Middle frontal gyrus (tissue), 1 donor: Measurements from ENCODE around the gene GATB.
"Not testable (repeated sequence)": the region's sequence is repeated elsewhere in the genome, so short reads cannot be mapped to it uniquely, and the experiment has no call there.

Experiments
- DNase-seq: peaks from one replicate; pipeline ENCODE4 v3.0.0-alpha.2; 2015; ENCODE audit warnings: low spot score; ENCODE audit errors: extremely low spot score

The GATB gene

DNA sequence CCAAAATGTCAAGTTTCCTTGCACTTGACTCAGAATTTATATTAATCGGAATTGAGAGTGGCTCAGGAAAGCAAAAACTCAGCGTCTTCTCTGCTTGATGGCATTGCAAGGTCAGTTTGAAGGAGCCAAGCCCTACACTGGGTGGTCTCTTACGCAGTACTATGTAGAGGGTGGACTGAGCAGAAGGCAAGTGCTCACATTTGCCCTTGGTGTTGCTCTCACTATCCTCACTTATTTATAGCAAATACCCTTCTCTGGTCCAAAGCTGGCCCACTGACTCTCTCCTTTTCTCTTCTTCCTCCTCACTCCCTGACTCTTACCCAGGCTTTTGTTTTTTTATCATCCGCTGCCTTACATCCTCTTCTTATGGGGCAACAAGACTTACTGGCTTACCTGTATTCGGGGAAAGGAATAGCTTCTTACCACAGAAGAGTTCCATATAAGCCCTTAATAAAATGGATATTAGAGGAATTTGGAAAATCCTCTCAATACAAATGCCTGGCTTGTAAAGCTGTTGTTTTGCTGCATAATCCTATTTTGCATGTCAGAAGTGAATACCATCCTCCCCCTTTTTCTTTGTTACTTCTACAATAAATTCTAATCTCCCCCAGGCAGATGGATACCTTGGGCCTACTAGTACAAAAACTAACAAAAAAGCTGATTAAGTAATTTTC, 24.8 kb upstream of the GATB start:
- DNase-seq: no peak

DNA sequence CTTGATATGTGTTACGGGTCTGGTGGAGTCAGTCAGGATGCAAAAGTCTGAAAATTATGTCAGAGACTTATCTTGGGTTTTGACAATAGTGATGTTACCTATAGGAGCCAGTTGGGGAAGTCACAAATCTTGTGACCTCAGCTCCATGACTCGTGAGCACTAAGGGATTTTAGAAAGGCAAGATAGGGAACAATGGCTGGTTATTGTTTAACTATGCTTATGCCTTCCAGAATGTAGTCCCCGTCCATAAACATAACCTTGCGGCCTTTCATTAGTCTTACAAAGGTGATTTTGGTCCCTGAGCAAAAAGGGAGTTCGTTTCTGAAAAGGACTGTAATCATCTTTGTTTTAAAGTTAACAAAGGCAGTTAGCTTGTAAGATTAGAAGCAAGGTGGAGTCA, 23.9 kb upstream of the GATB start:
- DNase-seq: no peak

DNA sequence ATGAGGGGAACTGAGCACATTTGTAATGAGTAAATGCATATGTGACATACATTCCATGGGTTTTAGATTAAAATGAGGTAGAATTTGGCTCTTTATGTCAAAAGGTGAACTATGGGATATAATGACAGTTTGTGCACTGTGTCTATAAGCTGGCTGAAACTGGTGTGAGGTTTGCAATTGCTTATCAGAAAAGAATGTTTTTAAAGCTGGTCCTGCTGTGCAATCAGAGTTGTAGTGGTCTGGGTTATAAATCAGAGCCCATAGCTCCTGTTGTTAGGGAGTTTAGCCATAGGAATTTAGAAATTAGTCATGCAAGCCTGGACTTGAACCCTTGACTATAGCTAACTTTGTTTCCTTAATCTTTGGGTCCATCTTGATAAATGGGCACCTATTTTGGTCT, 23.1 kb upstream of the GATB start:
- no peak for DNase-seq

DNA sequence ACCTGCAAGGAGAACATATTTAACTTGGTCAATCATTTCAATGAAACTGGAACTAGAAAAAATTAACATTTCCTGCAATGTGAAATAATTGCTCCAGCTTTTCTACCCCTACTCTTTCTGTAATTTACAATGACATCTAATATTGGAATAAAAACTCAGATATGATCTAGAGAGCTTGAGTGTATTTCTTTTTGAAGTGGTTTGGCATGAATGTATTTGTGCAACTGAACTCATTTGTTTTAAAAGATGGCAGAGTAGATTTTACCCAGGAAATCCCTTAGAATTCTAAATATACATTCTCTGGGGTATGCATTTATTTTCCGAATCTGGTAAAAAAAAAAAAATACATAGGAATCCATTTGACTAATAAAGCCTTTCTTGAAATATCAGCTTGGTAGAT, 21.5 kb upstream of the GATB start:
- no peak for DNase-seq

DNA sequence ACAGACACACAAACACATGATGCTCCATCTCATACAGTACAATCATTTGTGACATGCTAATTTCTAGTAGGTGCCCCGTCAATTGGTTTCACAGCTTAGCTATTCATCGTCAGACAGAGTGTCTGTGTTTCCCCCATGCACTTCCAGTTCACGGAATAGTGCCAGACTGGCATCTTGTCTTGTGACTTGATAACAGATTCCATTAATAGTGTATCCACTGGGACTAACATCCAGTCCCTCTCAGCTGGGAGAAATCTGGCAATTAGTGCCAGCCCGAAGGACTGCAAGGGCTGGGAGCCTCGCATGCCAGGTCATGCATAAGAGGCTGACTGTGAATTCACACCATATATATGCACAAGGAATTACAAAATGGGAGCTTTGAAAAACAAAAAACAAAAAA, 20.2 kb upstream of the GATB start:
- no peak for DNase-seq

DNA sequence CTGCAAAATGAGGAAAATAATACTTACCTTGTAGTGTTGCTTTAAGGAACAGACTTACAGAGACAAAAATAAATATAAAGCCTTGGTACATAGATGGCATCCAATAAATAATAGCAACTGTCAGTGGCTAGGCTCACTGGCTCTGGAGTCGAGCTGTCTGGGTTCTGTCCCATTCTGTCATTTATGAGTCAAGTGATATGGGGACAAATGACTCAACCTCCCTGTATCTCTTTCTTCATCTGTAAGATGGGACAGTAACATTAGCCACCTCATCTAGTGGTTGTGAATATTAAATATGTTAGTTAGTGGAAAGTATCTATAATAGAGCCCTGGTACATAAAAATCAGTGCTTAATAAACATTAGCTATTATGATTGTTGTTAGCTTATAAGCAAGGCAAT, 16.7 kb upstream of the GATB start:
- no peak for DNase-seq

DNA sequence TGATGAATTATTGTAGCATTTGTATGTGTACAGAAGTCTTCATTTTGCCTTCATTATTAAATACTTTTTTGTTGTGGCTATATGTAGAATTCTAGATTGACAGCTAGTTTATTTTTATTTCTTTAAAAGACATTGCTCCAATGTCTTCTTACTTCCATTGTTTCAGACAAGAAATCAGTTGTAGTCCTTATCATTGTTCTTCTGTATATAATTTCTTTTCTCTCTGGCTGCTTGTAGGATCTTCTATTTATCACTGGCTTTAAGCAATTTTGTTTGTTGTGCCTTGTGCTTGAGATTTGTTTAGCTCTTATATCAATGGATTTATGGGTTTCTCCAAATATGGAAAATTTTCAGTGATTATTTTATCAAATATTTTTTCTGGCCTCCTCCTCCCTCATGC, 13.5 kb upstream of the GATB start:
- DNase-seq: no peak

DNA sequence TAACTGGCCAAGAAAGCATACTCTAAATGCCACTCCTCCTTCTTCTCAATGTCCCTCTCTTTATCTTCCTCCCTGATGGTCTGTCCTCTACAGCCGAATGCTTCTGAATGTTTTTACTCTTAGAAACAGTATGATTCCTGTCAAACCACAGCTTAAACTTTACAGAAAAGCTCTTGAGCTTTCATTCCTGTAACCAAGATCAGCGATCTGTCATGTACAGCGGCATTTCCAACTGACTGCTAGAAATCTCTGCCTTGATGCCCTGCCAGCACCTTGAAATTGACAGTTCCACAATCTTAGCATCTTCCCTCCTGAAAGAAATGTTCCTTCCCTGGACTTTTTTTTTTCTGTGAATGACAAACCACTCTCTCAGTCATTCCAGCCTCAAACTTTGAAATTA, 11.5 kb upstream of the GATB start:
- no peak for DNase-seq

DNA sequence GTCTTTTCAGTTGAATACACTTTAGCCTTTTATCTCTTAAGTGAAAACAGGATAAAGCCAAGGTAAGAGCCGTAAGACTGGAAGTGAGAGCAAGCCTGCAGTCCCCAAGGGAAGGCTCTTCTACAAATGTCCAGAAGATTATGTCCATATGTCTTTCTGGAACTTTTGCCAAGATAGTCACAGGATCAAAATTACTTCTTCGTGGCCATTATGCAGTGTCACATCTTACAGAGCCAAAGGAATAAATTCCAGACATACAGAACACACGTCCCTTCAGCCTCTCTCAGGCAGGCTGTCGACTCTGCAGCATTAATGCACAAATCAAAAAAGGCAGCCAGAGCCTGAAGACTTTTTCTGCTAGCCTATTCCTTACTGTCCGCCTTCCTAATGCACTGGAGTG, 10.9 kb upstream of the GATB start:
- DNase-seq: no peak

DNA sequence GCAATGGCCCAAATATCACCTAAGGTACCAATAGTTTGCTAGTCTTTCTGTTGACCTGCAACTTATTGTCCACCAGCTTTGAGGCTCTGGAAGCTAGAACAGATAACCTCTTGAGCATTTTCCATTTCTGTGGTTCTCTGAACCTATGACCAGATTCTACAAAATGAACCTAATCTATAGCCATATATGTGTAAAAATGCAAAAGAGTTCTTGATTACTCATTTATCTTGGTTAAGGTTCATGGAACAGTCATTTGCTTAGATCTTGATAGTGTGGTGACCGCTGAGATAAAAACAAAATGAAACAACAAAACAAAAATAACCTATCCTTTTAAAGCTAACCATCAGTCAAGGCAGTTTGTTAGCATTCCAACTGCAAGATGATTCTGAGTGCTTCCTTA, 9.3 kb upstream of the GATB start:
- no peak for DNase-seq

DNA sequence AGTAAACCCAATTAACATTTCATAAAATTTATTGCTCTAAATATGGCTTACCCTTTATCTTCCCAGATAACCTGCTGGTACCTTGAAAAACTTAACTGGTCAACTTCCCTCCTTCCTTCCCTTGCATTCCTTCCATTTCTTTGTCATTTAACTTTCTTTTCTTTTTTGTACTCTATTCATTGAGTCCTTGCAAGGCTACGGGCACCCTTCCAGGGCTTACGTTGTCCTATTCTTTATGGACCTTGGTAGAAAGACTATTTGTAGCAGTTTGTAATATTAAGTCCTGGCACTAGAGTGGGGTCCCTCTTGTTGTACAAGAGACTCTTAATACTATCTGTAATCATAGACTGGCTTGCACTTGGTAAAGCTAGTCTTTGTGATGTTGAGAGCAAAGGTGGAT, 8.0 kb upstream of the GATB start:
- DNase-seq: no peak

DNA sequence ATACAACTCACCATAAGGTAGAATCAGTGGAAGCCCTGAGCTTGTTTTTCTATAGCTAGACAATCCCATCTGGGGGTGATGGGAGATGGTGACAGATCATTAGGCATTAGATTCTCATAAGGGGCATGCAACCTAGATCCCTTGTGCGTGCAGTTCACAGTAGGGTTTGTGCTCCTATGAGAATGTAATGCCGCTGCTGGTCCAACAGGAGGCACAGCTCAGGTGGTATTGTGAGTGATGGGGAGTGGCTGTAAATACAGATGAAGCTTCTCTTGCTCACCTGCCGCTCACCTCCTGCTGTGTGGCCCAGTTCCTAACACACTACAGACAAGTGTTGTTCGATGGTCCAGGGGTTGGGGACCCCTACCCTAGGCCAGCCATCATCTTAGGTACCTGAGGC, 5.9 kb upstream of the GATB start:
- no peak for DNase-seq

DNA sequence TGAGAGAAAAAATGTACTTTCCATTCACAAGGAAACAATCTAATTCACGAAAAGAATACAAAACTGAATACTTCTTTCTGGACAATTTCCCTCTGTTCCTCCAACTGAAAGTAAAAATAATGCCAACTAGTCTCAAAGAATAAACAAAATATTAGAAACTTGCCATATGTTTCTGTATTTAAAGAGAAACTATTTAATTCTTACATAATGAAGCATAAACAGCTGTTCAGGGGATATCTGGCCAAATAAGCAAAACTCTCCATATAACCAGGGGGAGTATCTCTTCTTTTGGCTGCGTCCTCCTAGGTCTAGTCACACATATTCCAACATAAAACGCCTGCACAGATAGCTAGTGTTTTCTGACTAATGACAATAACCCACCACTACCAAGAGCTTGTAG, 805 bp downstream of the GATB start:
- no peak for DNase-seq

DNA sequence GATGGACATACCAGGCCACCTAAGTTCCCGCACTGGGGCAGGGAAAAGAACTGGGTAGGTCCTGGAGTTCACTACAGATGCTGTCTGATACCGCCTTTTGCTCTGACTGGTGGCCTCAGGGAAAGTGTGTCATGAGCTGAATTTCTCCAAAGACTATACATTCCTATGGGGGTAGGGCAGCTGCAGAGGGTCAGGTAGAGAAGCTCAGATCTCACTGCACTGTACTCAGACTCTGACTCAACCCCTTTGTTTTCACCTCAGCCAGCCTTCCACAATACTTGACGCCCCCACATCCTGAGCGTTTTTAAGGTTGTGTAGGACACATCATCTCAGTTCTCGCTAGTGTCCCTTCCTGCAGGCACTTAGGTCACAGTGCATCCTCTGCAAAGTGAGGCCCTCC, 7.8 kb downstream of the GATB start:
- DNase-seq: no peak

DNA sequence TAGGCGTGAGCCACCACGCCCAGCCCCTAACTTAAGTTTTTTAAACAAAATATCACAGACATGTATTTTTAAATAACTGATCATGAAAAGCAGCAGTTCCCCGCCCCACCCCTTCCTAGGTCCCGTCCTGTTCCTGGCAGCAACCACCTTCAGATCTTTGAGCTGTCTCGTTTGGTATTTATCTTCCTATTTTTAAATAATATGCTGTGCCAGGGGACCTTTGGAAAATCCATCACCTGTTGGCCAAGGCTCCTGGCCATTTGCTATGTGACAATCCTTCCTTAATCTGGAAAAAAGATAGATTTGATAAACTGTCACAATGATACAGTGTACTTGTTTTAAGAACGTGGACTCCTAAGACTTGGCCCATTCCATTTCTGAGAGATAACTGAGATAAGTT, 10.7 kb downstream of the GATB start:
- no peak for DNase-seq

DNA sequence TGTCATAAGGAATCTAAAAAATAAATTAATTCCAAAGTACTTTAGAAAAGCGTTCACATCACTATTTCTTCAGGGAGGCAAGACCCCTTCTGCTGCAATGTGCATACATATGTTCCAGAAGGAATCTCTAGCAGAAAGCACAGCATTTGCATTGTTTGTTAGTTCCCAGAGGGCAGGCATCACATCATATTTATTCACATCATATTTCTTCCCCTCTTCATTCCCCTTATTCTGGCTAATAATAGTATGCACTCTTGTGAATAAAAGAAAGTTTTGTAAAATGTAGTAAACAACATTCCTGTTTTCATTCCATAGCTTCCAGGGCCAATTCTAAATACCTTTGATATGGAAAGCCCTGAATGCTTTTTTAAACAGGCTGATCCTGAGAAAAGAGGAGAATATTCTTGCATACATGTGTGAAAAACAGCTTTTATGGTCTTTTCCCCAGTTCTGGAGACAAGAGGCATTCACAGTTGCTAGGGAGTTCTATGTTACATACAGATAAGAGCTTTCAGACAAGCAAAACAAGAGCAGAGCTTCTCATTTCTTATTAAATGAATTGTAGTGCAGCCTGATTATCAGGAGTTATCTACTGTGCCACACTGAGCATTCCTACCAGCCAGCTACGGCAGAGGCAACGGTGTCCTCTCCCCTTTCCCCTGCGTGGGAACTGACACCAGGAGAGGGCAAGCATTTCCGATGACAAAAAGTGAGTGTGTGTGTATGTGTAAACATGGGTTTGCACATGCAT, 15.2 kb downstream of the GATB start:
- no peak for DNase-seq

DNA sequence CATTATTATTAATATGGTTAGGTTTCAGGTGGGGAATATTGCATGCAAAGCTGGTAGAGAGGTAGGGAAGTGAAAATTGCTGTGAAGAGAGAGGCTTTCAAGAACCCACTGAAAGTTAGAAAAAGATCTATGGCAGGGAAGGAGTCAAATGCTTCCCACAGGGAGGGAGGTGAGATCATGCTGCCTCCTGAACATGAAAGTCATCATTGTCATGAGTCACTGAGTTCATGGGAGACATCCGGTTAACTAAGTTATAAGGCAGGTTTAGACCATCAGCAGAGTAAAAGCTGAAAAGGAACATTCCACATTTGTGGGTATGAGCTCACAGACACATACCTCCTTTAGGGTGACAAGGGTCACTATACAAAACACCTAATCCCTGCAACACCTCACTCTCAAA, 16.2 kb downstream of the GATB start:
- no peak for DNase-seq

DNA sequence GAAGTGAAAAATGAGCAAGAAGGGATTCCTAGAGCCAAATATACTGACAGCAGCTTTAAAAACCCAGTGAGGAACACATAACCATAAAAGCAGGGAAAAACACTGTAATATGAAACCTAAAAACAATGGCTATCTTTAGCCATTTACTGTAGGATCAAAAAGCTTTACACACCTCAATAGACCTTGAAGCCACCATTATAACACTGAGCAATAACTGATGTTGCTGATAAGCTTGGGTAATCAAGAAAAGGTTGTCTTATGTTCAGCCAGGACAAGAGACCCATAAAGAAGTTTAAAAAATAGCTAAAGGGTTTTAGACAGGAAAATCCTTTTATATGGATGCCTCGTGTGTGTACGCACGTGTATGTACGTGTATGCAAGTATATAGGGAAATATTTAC, 16.9 kb downstream of the GATB start:
- no peak for DNase-seq

DNA sequence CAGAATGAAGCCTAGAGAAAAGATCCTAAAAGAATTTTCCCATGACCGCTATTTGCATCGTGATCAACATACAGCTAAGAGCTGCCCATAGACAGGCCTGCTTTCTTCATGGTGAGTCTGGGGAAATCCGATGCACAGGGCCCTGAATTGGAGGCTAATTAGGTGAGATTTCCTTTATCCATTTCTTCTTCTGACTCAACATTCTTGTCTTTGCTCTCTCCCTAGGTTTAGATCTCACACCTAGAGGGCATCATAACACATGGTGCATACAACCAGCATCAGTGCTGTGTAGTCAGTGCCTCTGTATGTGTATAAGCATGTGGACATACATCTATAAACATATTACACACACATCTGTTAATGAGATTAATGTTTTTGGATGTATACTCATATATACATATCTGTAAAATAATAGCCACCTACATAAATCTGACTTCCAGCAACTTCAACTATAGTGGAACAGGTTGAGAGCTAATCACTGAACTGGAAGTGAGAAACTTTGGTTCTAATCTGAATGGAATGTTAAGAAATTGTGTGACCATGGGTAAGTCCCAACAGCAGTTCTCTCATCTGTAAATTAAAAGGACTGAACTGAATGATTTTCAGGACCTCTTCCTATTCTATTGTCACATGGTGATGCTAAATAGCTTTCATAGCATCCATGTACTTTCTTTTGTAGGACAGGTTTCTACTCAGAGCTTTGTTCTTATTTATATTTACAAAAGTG, 17.5 kb downstream of the GATB start:
- DNase-seq: no peak

DNA sequence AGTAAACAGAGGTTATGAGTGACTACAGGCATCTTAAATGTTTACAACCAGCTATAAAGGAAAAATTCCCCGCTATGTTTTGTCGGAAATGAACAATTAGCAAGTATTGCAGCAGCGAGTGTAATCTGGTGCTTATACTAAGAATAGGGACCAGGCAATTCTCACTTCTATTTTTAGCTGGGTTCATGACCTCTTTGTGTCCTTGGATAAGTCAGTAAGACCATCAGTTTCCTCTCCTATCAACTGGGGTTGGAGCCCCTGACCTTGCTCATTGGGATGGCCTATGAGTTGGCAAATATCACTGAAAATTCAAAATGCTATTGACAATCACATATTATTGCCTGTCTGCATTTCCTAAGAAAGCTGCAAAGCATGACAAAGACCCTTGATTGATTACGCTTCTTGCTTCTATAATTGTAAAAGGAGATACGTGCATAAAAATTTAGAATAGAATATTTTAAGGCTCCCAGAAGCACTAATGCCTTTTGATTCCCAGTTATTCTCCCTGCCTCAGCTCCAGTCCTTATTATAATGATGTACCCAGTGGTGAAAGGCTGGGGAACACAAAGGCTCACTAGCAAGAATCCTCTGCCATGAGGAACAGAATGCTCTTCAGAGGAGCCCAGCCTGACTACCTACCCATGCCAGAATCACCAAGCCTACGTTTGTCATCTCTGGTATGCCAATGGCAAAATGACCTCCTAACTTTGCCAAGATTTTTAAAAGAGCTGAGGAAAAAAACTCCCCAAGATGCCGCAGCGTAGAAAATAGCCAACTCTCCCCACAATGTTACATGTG, 21.9 kb downstream of the GATB start:
- DNase-seq: no peak

DNA sequence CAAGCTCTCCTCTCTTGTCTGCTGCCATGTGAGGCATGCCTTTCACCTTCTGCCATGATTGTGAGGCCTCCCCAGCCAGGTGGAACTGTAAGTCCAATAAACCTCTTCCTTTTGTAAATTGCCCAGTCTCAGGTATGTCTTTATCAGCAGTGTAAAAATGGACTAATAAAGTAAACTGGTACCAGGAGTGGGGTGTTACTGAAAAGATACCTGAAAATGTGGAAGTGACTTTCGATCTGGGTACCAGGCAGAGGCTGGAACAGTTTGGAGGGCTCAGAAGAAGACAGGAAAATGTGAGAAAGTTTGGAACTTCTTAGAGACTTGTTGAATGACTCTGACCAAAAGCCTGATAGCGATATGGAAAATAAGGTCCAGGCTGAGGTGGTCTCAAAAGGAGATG, 24.0 kb downstream of the GATB start:
- not testable (repeated sequence) for DNase-seq

DNA sequence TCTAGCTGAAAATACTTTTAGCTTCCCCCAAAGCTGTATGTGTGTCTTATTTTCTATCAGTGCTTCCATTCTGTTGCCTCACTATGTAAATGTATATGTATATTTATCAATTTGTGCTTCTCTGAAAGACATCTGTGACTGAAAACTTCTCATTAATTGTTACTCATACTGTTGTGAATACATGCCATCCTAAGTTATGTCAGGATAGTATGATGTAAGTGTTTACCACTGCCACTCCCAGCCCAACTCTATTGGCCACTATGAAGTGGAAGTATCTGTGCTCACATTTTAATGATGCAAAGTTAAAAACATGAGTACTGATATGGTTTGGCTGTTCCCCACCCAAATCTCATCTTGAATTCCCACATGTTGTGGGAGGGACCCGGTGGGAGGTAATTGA, 24.4 kb downstream of the GATB start:
- DNase-seq: no peak
